MCF 10A (cell line): ENCODE data around the gene LRMDA. TPM values are rescaled to one million over a fixed set of nuclear protein-coding genes. Genes with fewer than 3 reads are reported as not detected.

ENCODE experiments used
- BruUV-seq: library from RNA; stranded (reverse); fragments of 400-500 nt; replicated peaks from 2 replicates; lab custom pipeline; 2021; lab: Mats Ljungman, UMichigan
- CTCF ChIA-PET: fragments of 300-600 bp; sonication (Branson Sonifier 250); formaldehyde crosslinking; extraction: SDS; loops from one replicate; lab custom pipeline; 2021; ENCODE audit warnings: antibody characterized with exemption, inconsistent platforms; lab: Yijun Ruan, JAX
- POLR2A ChIA-PET: fragments of 300-600, 350-650 bp; sonication (Branson Sonifier 250); formaldehyde crosslinking; extraction: SDS; loops from one replicate; lab custom pipeline; 2020; ENCODE audit warnings: antibody characterized with exemption, inconsistent platforms; lab: Yijun Ruan, JAX
- DNase-seq: peaks from one replicate; pipeline ENCODE4 v3.0.0-alpha.2; 2018; ENCODE audit not compliant: unreplicated experiment
- H3K27ac Mint-ChIP-seq: one replicate; pipeline ENCODE4 v1.8.0; 2022; ENCODE audit warnings: mild to moderate bottlenecking, low read depth, mixed read lengths; ENCODE audit not compliant: unreplicated experiment
- H3K27me3 Mint-ChIP-seq: one replicate; pipeline ENCODE4 v1.8.0; 2022; ENCODE audit warnings: mixed read lengths; ENCODE audit not compliant: insufficient read depth, unreplicated experiment
- H3K36me3 Mint-ChIP-seq: one replicate; pipeline ENCODE4 v1.8.0; 2022; ENCODE audit warnings: mild to moderate bottlenecking, moderate library complexity, mixed read lengths; ENCODE audit not compliant: insufficient read depth, unreplicated experiment
- H3K4me1 Mint-ChIP-seq: one replicate; pipeline ENCODE4 v1.8.0; 2022; ENCODE audit warnings: mixed read lengths; ENCODE audit not compliant: insufficient read depth, unreplicated experiment
- H3K4me3 Mint-ChIP-seq: one replicate; pipeline ENCODE4 v1.8.0; 2022; ENCODE audit warnings: mild to moderate bottlenecking, moderate library complexity, mixed read lengths; ENCODE audit not compliant: unreplicated experiment
- H3K9me3 Mint-ChIP-seq: one replicate; pipeline ENCODE4 v1.8.0; 2022; ENCODE audit warnings: mixed read lengths; ENCODE audit not compliant: unreplicated experiment
- intact Hi-C: fragments of 100-400 bp; cut with micrococcal nuclease; formaldehyde crosslinking; loops from 2 replicates; pipeline ENCODE4 v1.14.1; 2022
- total RNA-seq: library from RNA; stranded (reverse); gene quantifications from 2 replicates; pipeline ENCODE4 v1.2.3, GENCODE V29; 2022
- TF ChIP-seq, protein P1 (sequence below): fragments of 200-600 bp; IDR thresholded peaks from one replicate; pipeline ENCODE4 v1.8.0; 2022; ENCODE audit warnings: antibody characterized with exemption, mild to moderate bottlenecking; ENCODE audit not compliant: unreplicated experiment

Gene LRMDA
- total RNA-seq, 1 experiment from 2014 or later, result not detected

GRCh38 chr10:75432176-75432575, 752 bp downstream of the LRMDA start:
- ChIA-PET POLR2A (interaction anchor here (0.8 kb wide), 1 partner anchor 9 kb away, joined by 5 read pairs; no protein-coding TSS in a partner anchor), CTCF (no interaction called here)
- Mint-ChIP-seq H3K4me1 (peaks cover 27% of the 10 kb centered on the region), H3K9me3 (no peaks in the 10 kb centered on the region), H3K36me3 (no peaks in the 10 kb centered on the region), H3K4me3 (no peak overlapping the region), H3K27me3 (no peaks in the 10 kb centered on the region), H3K27ac (peak overlapping the region; percentile 46)
- no peak for DNase-seq
- TF ChIP-seq, protein P1, sequence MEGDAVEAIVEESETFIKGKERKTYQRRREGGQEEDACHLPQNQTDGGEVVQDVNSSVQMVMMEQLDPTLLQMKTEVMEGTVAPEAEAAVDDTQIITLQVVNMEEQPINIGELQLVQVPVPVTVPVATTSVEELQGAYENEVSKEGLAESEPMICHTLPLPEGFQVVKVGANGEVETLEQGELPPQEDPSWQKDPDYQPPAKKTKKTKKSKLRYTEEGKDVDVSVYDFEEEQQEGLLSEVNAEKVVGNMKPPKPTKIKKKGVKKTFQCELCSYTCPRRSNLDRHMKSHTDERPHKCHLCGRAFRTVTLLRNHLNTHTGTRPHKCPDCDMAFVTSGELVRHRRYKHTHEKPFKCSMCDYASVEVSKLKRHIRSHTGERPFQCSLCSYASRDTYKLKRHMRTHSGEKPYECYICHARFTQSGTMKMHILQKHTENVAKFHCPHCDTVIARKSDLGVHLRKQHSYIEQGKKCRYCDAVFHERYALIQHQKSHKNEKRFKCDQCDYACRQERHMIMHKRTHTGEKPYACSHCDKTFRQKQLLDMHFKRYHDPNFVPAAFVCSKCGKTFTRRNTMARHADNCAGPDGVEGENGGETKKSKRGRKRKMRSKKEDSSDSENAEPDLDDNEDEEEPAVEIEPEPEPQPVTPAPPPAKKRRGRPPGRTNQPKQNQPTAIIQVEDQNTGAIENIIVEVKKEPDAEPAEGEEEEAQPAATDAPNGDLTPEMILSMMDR, result no peak
- intact Hi-C loops, result no loop called here
- no TSS peak for BruUV-seq

GRCh38 chr10:75432763-75433162, 1.3 kb downstream of the LRMDA start:
- TF ChIP-seq, protein P1, result no peak
- Mint-ChIP-seq H3K36me3 (no peaks in the 10 kb centered on the region), H3K27ac (no peak overlapping the region), H3K4me1 (peaks cover 27% of the 10 kb centered on the region), H3K27me3 (no peaks in the 10 kb centered on the region), H3K9me3 (no peaks in the 10 kb centered on the region), H3K4me3 (no peak overlapping the region)
- DNase-seq, result no peak
- CTCF ChIA-PET, result no interaction called here
- BruUV-seq, result no TSS peak
- intact Hi-C loops, result no loop called here
- POLR2A ChIA-PET, result interaction anchor here (0.8 kb wide), 1 partner anchor 9 kb away, joined by 5 read pairs; no protein-coding TSS in a partner anchor

GRCh38 chr10:75433216-75433615, 1.8 kb downstream of the LRMDA start:
- no TSS peak for BruUV-seq
- intact Hi-C loops, result no loop called here
- Mint-ChIP-seq H3K4me1 (peaks cover 25% of the 10 kb centered on the region), H3K27ac (no peak overlapping the region), H3K27me3 (no peaks in the 10 kb centered on the region), H3K36me3 (no peaks in the 10 kb centered on the region), H3K4me3 (no peak overlapping the region), H3K9me3 (no peaks in the 10 kb centered on the region)
- CTCF ChIA-PET, result no interaction called here
- TF ChIP-seq, protein P1, result no peak
- POLR2A ChIA-PET, result interaction anchor here (1.0 to 2.1 kb wide), 2 partner anchors 32 to 470 kb away, joined by 4 to 6 read pairs; partner anchors contain the start of gene ZNF503
- DNase-seq, result no peak

DNA sequence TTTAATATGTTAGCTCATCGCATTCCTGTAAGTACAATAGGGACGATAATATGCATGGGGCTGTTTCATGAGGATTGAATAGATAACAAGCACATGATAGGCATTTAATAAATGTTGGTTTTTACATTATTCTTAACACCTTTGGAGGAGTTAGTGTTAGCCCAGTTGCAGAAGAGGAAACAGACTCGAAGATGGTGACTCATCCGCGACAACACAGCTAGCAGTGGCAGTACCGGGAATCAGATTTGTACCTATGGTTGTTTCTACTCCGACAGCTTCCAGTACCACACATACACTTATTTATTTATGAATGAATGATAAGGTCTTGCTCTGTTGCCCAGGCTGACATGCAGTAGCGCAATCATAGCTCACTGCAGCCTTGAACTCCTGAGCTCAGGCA, 2.9 kb downstream of the LRMDA start:
- no peak overlapping the region for H3K4me3 Mint-ChIP-seq
- ChIA-PET POLR2A (interaction anchor here (0.8 to 2.1 kb wide), 3 partner anchors 18 to 469 kb away, joined by 3 to 6 read pairs (median 4); partner anchors contain the start of gene ZNF503), CTCF (interaction anchor here (0.9 kb wide), 1 partner anchor 8 kb away, joined by 3 read pairs; no protein-coding TSS in a partner anchor)
- intact Hi-C loops, result no loop called here
- no peaks in the 10 kb centered on the region for H3K36me3 Mint-ChIP-seq
- DNase-seq, result peak; percentile 33
- H3K4me1 Mint-ChIP-seq, result peaks cover 14% of the 10 kb centered on the region
- no peaks in the 10 kb centered on the region for H3K27me3 Mint-ChIP-seq
- no peak overlapping the region for H3K27ac Mint-ChIP-seq
- no TSS peak for BruUV-seq
- no peaks in the 10 kb centered on the region for H3K9me3 Mint-ChIP-seq
- TF ChIP-seq, protein P1, result no peak
